ENCODE data around the gene RFK. TPM values are rescaled to one million over a fixed set of nuclear protein-coding genes. Genes with fewer than 3 reads are reported as not detected.

Gene RFK
- total and polyA plus RNA-seq, 2 experiments from 2014 or later: 32.0 to 46.6 TPM

- Histone ChIP-seq H3K79me2 (no peaks in the 10 kb centered on the region), H3K27ac (no peak overlapping the region), H3K36me3 (replicated peaks; ENCODE audit: insufficient read depth, low read depth) (no peaks in the 10 kb centered on the region), H3K9me3 (ENCODE audit: low read depth) (no peaks in the 10 kb centered on the region), H4K20me1 (ENCODE audit: insufficient read depth, poor library complexity, severe bottlenecking) (no peaks in the 10 kb centered on the region), H3K9me2 (replicated peaks; ENCODE audit: insufficient read depth) (no peaks in the 10 kb centered on the region), H3K27me3 (no peaks in the 10 kb centered on the region), H3K4me3 (no peak overlapping the region), H2AFZ (no peak overlapping the region), H3K4me2 (no peak overlapping the region), H3K4me1 (ENCODE audit: insufficient read depth) (no peaks in the 10 kb centered on the region)
- TF ChIP-seq EZH2phosphoT487 (IDR thresholded peaks at IDR 0.05; ENCODE audit: low read depth, severe bottlenecking, unreplicated experiment) (no peak), EZH2 (IDR thresholded peaks at IDR 0.05; ENCODE audit: borderline replicate concordance) (no peak), CTCF (IDR thresholded peaks at IDR 0.05; ENCODE audit: poor library complexity) (no peak)
- WGBS (ENCODE audit: low lambda C conversion rate, missing lambda C conversion rate): 98% methylated on average over 3 of the region's 3 CpGs
- no peak for DNase-seq (ENCODE audit: low spot score)
Observed at GRCh38 chr9:76354221-76354620, 40.0 kb downstream of the RFK start.

GRCh38 chr9:76353280-76353679 is 40.9 kb downstream of the RFK start:
- no peaks in the 10 kb centered on the region for H3K36me3 ChIP-seq (replicated peaks; ENCODE audit: insufficient read depth, low read depth)
- H3K27me3 ChIP-seq: no peaks in the 10 kb centered on the region
- no peaks in the 10 kb centered on the region for H4K20me1 ChIP-seq (ENCODE audit: insufficient read depth, poor library complexity, severe bottlenecking)
- no peaks in the 10 kb centered on the region for H3K9me3 ChIP-seq (ENCODE audit: low read depth)
- H3K79me2 ChIP-seq: no peaks in the 10 kb centered on the region
- 72% methylated on average over 5 of the region's 5 CpGs for WGBS (ENCODE audit: low lambda C conversion rate, missing lambda C conversion rate)
- TF ChIP-seq EZH2 (IDR thresholded peaks at IDR 0.05; ENCODE audit: borderline replicate concordance): no peak
- no peak for TF ChIP-seq CTCF (IDR thresholded peaks at IDR 0.05; ENCODE audit: poor library complexity)
- no peak for TF ChIP-seq EZH2phosphoT487 (IDR thresholded peaks at IDR 0.05; ENCODE audit: low read depth, severe bottlenecking, unreplicated experiment)
- H3K9me2 ChIP-seq (replicated peaks; ENCODE audit: insufficient read depth): no peaks in the 10 kb centered on the region
- H3K4me1 ChIP-seq (ENCODE audit: insufficient read depth): no peaks in the 10 kb centered on the region
- no peak overlapping the region for H3K4me3 ChIP-seq
- DNase-seq (ENCODE audit: low spot score): no peak
- H3K27ac ChIP-seq: no peak overlapping the region
- no peak overlapping the region for H3K4me2 ChIP-seq
- H2AFZ ChIP-seq: no peak overlapping the region

- no peaks in the 10 kb centered on the region for H3K79me2 ChIP-seq
- H3K27ac ChIP-seq: no peak overlapping the region
- no peaks in the 10 kb centered on the region for H4K20me1 ChIP-seq (ENCODE audit: insufficient read depth, poor library complexity, severe bottlenecking)
- H3K4me2 ChIP-seq: no peak overlapping the region
- H3K27me3 ChIP-seq: no peaks in the 10 kb centered on the region
- H3K9me3 ChIP-seq (ENCODE audit: low read depth): no peaks in the 10 kb centered on the region
- H3K36me3 ChIP-seq (replicated peaks; ENCODE audit: insufficient read depth, low read depth): no peaks in the 10 kb centered on the region
- no peaks in the 10 kb centered on the region for H3K9me2 ChIP-seq (replicated peaks; ENCODE audit: insufficient read depth)
- no peak for DNase-seq (ENCODE audit: low spot score)
- no peak overlapping the region for H3K4me3 ChIP-seq
- WGBS (ENCODE audit: low lambda C conversion rate, missing lambda C conversion rate): 86% methylated on average over 4 of the region's 4 CpGs
- no peaks in the 10 kb centered on the region for H3K4me1 ChIP-seq (ENCODE audit: insufficient read depth)
- no peak overlapping the region for H2AFZ ChIP-seq
- TF ChIP-seq CTCF (IDR thresholded peaks at IDR 0.05; ENCODE audit: poor library complexity) (no peak), EZH2 (IDR thresholded peaks at IDR 0.05; ENCODE audit: borderline replicate concordance) (no peak), EZH2phosphoT487 (IDR thresholded peaks at IDR 0.05; ENCODE audit: low read depth, severe bottlenecking, unreplicated experiment) (no peak)
Observed at GRCh38 chr9:76352026-76352620, 42.1 kb downstream of the RFK start.
